ENCODE measurements around the gene RYR3. TPM values are rescaled to one million over a fixed set of nuclear protein-coding genes. Genes with fewer than 3 reads are reported as not detected.

RYR3 gene
- polyA plus RNA-seq, 1 donor: 6.5 TPM

- peaks cover 4% of the 10 kb centered on the region for H3K27me3 ChIP-seq (ENCODE audit: control insufficient read depth, insufficient read depth, low read length)
- 70% methylated on average over 4 of the region's 15 CpGs for WGBS (ENCODE audit: insufficient coverage, low lambda C conversion rate)
These were observed 427.2 kb downstream of the RYR3 start for GRCh38 chr15:33737687-33738601.

GRCh38 chr15:33738941-33739664 is 428.3 kb downstream of the RYR3 start:
- H3K27ac ChIP-seq (ENCODE audit: low read length): no peak overlapping the region
- peaks cover 4% of the 10 kb centered on the region for H3K27me3 ChIP-seq (ENCODE audit: control insufficient read depth, insufficient read depth, low read length)
- H3K4me3 ChIP-seq (ENCODE audit: low read length): no peak overlapping the region
- WGBS (ENCODE audit: insufficient coverage, low lambda C conversion rate): no CpG with 5 or more reads among the region's 6 CpGs
- no peaks in the 10 kb centered on the region for H3K9me3 ChIP-seq (ENCODE audit: control insufficient read depth, low read depth, low read length)
- no peaks in the 10 kb centered on the region for H3K4me1 ChIP-seq (ENCODE audit: control insufficient read depth, insufficient read depth, low read length)
- H3K36me3 ChIP-seq (ENCODE audit: control insufficient read depth, insufficient read depth, low read length): no peaks in the 10 kb centered on the region
- DNase-seq: no peak

More at GRCh38 chr15:33737687-33738601, 427.2 kb downstream of the RYR3 start:
- H3K4me1 ChIP-seq (ENCODE audit: control insufficient read depth, insufficient read depth, low read length): no peaks in the 10 kb centered on the region
- no peaks in the 10 kb centered on the region for H3K36me3 ChIP-seq (ENCODE audit: control insufficient read depth, insufficient read depth, low read length)
- H3K4me3 ChIP-seq (ENCODE audit: low read length): no peak overlapping the region
- DNase-seq: peak in 1 of 2 donors; percentile 16
- H3K27ac ChIP-seq (ENCODE audit: low read length): no peak overlapping the region
- no peaks in the 10 kb centered on the region for H3K9me3 ChIP-seq (ENCODE audit: control insufficient read depth, low read depth, low read length)

- no CpG with 5 or more reads among the region's 3 CpGs for WGBS (ENCODE audit: insufficient coverage, low lambda C conversion rate)
These were observed 431.5 kb downstream of the RYR3 start for GRCh38 chr15:33742306-33742705.

GRCh38 chr15:33742800-33743199 is 432.0 kb downstream of the RYR3 start:
- H3K27me3 ChIP-seq (ENCODE audit: control insufficient read depth, insufficient read depth, low read length): peaks cover 4% of the 10 kb centered on the region
- no peak overlapping the region for H3K4me3 ChIP-seq (ENCODE audit: low read length)
- no peaks in the 10 kb centered on the region for H3K4me1 ChIP-seq (ENCODE audit: control insufficient read depth, insufficient read depth, low read length)
- H3K27ac ChIP-seq (ENCODE audit: low read length): no peak overlapping the region
- H3K36me3 ChIP-seq (ENCODE audit: control insufficient read depth, insufficient read depth, low read length): no peaks in the 10 kb centered on the region
- no peaks in the 10 kb centered on the region for H3K9me3 ChIP-seq (ENCODE audit: control insufficient read depth, low read depth, low read length)
- DNase-seq: no peak
- no CpG with 5 or more reads among the region's 2 CpGs for WGBS (ENCODE audit: insufficient coverage, low lambda C conversion rate)

More at GRCh38 chr15:33742306-33742705, 431.5 kb downstream of the RYR3 start:
- Histone ChIP-seq H3K27me3 (ENCODE audit: control insufficient read depth, insufficient read depth, low read length) (peaks cover 4% of the 10 kb centered on the region), H3K4me1 (ENCODE audit: control insufficient read depth, insufficient read depth, low read length) (no peaks in the 10 kb centered on the region), H3K27ac (ENCODE audit: low read length) (no peak overlapping the region), H3K9me3 (ENCODE audit: control insufficient read depth, low read depth, low read length) (no peaks in the 10 kb centered on the region), H3K4me3 (ENCODE audit: low read length) (no peak overlapping the region), H3K36me3 (ENCODE audit: control insufficient read depth, insufficient read depth, low read length) (no peaks in the 10 kb centered on the region)
- DNase-seq: no peak

GRCh38 chr15:33746203-33746602 is 435.4 kb downstream of the RYR3 start:
- Histone ChIP-seq H3K27ac (ENCODE audit: low read length) (no peak overlapping the region), H3K36me3 (ENCODE audit: control insufficient read depth, insufficient read depth, low read length) (no peaks in the 10 kb centered on the region), H3K4me1 (ENCODE audit: control insufficient read depth, insufficient read depth, low read length) (no peaks in the 10 kb centered on the region), H3K27me3 (ENCODE audit: control insufficient read depth, insufficient read depth, low read length) (no peaks in the 10 kb centered on the region), H3K4me3 (ENCODE audit: low read length) (no peak overlapping the region), H3K9me3 (ENCODE audit: control insufficient read depth, low read depth, low read length) (no peaks in the 10 kb centered on the region)
- DNase-seq: no peak
- no CpG with 5 or more reads among the region's 5 CpGs for WGBS (ENCODE audit: insufficient coverage, low lambda C conversion rate)

- Histone ChIP-seq H3K4me3 (ENCODE audit: low read length) (no peak overlapping the region), H3K27ac (ENCODE audit: low read length) (no peak overlapping the region), H3K27me3 (ENCODE audit: control insufficient read depth, insufficient read depth, low read length) (no peaks in the 10 kb centered on the region), H3K9me3 (ENCODE audit: control insufficient read depth, low read depth, low read length) (no peaks in the 10 kb centered on the region), H3K4me1 (ENCODE audit: control insufficient read depth, insufficient read depth, low read length) (no peaks in the 10 kb centered on the region), H3K36me3 (ENCODE audit: control insufficient read depth, insufficient read depth, low read length) (no peaks in the 10 kb centered on the region)
- no peak for DNase-seq
- WGBS (ENCODE audit: insufficient coverage, low lambda C conversion rate): no CpG with 5 or more reads among the region's 1 CpG
These were observed 442.2 kb downstream of the RYR3 start for GRCh38 chr15:33753012-33753411.

- no peak overlapping the region for H3K4me3 ChIP-seq (ENCODE audit: low read length)
- no peak for DNase-seq
- no peaks in the 10 kb centered on the region for H3K36me3 ChIP-seq (ENCODE audit: control insufficient read depth, insufficient read depth, low read length)
- WGBS (ENCODE audit: insufficient coverage, low lambda C conversion rate): 60% methylated on average over 1 of the region's 3 CpGs
- H3K4me1 ChIP-seq (ENCODE audit: control insufficient read depth, insufficient read depth, low read length): no peaks in the 10 kb centered on the region
- H3K27me3 ChIP-seq (ENCODE audit: control insufficient read depth, insufficient read depth, low read length): no peaks in the 10 kb centered on the region
- no peaks in the 10 kb centered on the region for H3K9me3 ChIP-seq (ENCODE audit: control insufficient read depth, low read depth, low read length)
- no peak overlapping the region for H3K27ac ChIP-seq (ENCODE audit: low read length)
These were observed 443.5 kb downstream of the RYR3 start for GRCh38 chr15:33754242-33754641.

GRCh38 chr15:33756961-33757360 is 446.2 kb downstream of the RYR3 start:
- no CpG with 5 or more reads among the region's 5 CpGs for WGBS (ENCODE audit: insufficient coverage, low lambda C conversion rate)
- H3K4me1 ChIP-seq (ENCODE audit: control insufficient read depth, insufficient read depth, low read length): no peaks in the 10 kb centered on the region

GRCh38 chr15:33757516-33758232 is 446.9 kb downstream of the RYR3 start:
- H3K36me3 ChIP-seq (ENCODE audit: control insufficient read depth, insufficient read depth, low read length): no peaks in the 10 kb centered on the region
- H3K4me1 ChIP-seq (ENCODE audit: control insufficient read depth, insufficient read depth, low read length): no peaks in the 10 kb centered on the region
- no peaks in the 10 kb centered on the region for H3K9me3 ChIP-seq (ENCODE audit: control insufficient read depth, low read depth, low read length)
- DNase-seq: no peak
- WGBS (ENCODE audit: insufficient coverage, low lambda C conversion rate): 100% methylated on average over 1 of the region's 13 CpGs
- H3K4me3 ChIP-seq (ENCODE audit: low read length): no peak overlapping the region
- no peaks in the 10 kb centered on the region for H3K27me3 ChIP-seq (ENCODE audit: control insufficient read depth, insufficient read depth, low read length)
- no peak overlapping the region for H3K27ac ChIP-seq (ENCODE audit: low read length)

More at GRCh38 chr15:33756961-33757360, 446.2 kb downstream of the RYR3 start:
- Histone ChIP-seq H3K27ac (ENCODE audit: low read length) (no peak overlapping the region), H3K36me3 (ENCODE audit: control insufficient read depth, insufficient read depth, low read length) (no peaks in the 10 kb centered on the region), H3K9me3 (ENCODE audit: control insufficient read depth, low read depth, low read length) (no peaks in the 10 kb centered on the region), H3K4me3 (ENCODE audit: low read length) (no peak overlapping the region), H3K27me3 (ENCODE audit: control insufficient read depth, insufficient read depth, low read length) (no peaks in the 10 kb centered on the region)
- no peak for DNase-seq

GRCh38 chr15:33766389-33766788 is 455.6 kb downstream of the RYR3 start:
- H3K27ac ChIP-seq (ENCODE audit: low read length): no peak overlapping the region
- WGBS (ENCODE audit: insufficient coverage, low lambda C conversion rate): no CpG with 5 or more reads among the region's 7 CpGs
- H3K4me1 ChIP-seq (ENCODE audit: control insufficient read depth, insufficient read depth, low read length): no peaks in the 10 kb centered on the region
- DNase-seq: no peak
- no peaks in the 10 kb centered on the region for H3K36me3 ChIP-seq (ENCODE audit: control insufficient read depth, insufficient read depth, low read length)
- no peak overlapping the region for H3K4me3 ChIP-seq (ENCODE audit: low read length)
- no peaks in the 10 kb centered on the region for H3K27me3 ChIP-seq (ENCODE audit: control insufficient read depth, insufficient read depth, low read length)
- H3K9me3 ChIP-seq (ENCODE audit: control insufficient read depth, low read depth, low read length): no peaks in the 10 kb centered on the region

Data from large intestine (tissue), 3 donors.